Glutamatergic neuron (in vitro differentiated cells): ENCODE results near the gene FGR. TPM values are rescaled to one million over a fixed set of nuclear protein-coding genes. Genes with fewer than 3 reads are reported as not detected.

ENCODE experiments used
- DNase-seq: peaks from one replicate; pipeline ENCODE4 v3.0.0; 2022
- H3K27ac Mint-ChIP-seq: one replicate; pipeline ENCODE4 v1.8.0; 2020; ENCODE audit warnings: mild to moderate bottlenecking, mixed read lengths, inconsistent platforms; ENCODE audit not compliant: unreplicated experiment
- H3K27me3 Mint-ChIP-seq: one replicate; pipeline ENCODE4 v1.8.0; 2020; ENCODE audit warnings: mild to moderate bottlenecking, moderate library complexity, mixed read lengths, inconsistent platforms; ENCODE audit not compliant: unreplicated experiment
- H3K36me3 Mint-ChIP-seq: one replicate; pipeline ENCODE4 v1.8.0; 2020; ENCODE audit warnings: mild to moderate bottlenecking, mixed read lengths, inconsistent platforms; ENCODE audit not compliant: unreplicated experiment
- H3K4me1 Mint-ChIP-seq: one replicate; pipeline ENCODE4 v1.8.0; 2020; ENCODE audit warnings: mild to moderate bottlenecking, low read depth, mixed read lengths, inconsistent platforms; ENCODE audit not compliant: unreplicated experiment
- H3K4me3 Mint-ChIP-seq: one replicate; pipeline ENCODE4 v1.8.0; 2020; ENCODE audit warnings: mild to moderate bottlenecking, mixed read lengths, inconsistent platforms; ENCODE audit not compliant: unreplicated experiment
- H3K9me3 Mint-ChIP-seq: one replicate; pipeline ENCODE4 v1.8.0; 2020; ENCODE audit warnings: mild to moderate bottlenecking, moderate library complexity, mixed read lengths, inconsistent platforms; ENCODE audit not compliant: unreplicated experiment
- CTCF ChIP-seq: fragments of 200-600 bp; sonication (generic); IDR thresholded peaks from one replicate; pipeline ENCODE4 v1.5.0; 2021; ENCODE audit not compliant: partially characterized antibody, unreplicated experiment
- total RNA-seq: library from RNA; stranded (reverse); fragmentation: NEBNext Ultra II Directional; extraction: Animal tissue kit (Norgen Biotek cat#: 25700); gene quantifications from one replicate; pipeline ENCODE4 v1.2.1, GENCODE V29; 2021; ENCODE audit not compliant: unreplicated experiment

The FGR gene
- total RNA-seq, 1 donor from 2014 or later, result not detected

- peak overlapping the region; percentile 55 for H3K4me3 Mint-ChIP-seq
Measured at GRCh38 chr1:27655151-27655937, 20.4 kb upstream of the FGR start.

GRCh38 chr1:27652111-27652864 lies 17.3 kb upstream of the FGR start:
- no peaks in the 10 kb centered on the region for H3K27me3 Mint-ChIP-seq
- no peak for DNase-seq
- no peak overlapping the region for H3K27ac Mint-ChIP-seq
- peaks cover 2% of the 10 kb centered on the region for H3K9me3 Mint-ChIP-seq
- no peaks in the 10 kb centered on the region for H3K36me3 Mint-ChIP-seq
- H3K4me3 Mint-ChIP-seq, result no peak overlapping the region
- no peak for TF ChIP-seq CTCF
- H3K4me1 Mint-ChIP-seq, result peaks cover 10% of the 10 kb centered on the region

More at GRCh38 chr1:27655151-27655937, 20.4 kb upstream of the FGR start:
- Mint-ChIP-seq H3K27me3 (peaks cover 4% of the 10 kb centered on the region), H3K4me1 (peaks cover 13% of the 10 kb centered on the region), H3K9me3 (peaks cover 5% of the 10 kb centered on the region), H3K36me3 (peaks cover 3% of the 10 kb centered on the region), H3K27ac (peak overlapping the region; percentile 62)
- peak; percentile 54 for DNase-seq
- TF ChIP-seq CTCF, result no peak

DNA sequence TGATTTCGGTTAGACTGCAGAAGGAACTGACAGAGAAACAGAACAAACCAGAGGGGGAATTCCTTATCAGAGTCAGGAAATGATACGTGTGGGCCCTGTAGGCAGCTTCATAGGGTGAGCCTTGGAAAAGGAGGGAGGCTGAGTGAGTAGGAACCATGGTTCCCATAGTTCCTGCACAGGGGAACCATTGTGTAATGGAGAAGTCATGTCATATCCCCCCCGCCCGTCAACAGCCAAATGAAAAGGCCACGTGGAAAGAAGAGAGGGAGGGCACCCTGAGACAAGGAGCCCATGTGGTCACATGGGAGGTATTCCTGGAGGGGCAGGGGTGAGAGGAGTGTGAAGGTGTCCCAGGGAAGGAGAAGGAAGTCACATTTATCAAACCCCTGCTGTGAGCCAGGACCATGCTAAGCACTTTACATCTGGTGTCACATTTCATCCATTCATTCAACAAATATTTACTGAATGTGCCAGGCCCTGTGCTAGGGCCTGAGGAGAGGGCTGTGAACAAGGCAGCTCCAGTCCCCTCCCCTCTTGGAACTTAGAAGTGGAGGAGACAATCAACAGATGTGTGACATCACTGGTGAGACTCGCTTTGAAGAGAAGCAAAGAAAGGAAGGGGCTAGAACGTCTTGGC lies 15.7 kb upstream of the FGR start:
- no peak for TF ChIP-seq CTCF
- no peaks in the 10 kb centered on the region for H3K36me3 Mint-ChIP-seq
- no peak for DNase-seq
- H3K9me3 Mint-ChIP-seq, result peaks cover 2% of the 10 kb centered on the region
- no peaks in the 10 kb centered on the region for H3K27me3 Mint-ChIP-seq
- H3K27ac Mint-ChIP-seq, result no peak overlapping the region
- no peak overlapping the region for H3K4me3 Mint-ChIP-seq
- H3K4me1 Mint-ChIP-seq, result peaks cover 9% of the 10 kb centered on the region

DNA sequence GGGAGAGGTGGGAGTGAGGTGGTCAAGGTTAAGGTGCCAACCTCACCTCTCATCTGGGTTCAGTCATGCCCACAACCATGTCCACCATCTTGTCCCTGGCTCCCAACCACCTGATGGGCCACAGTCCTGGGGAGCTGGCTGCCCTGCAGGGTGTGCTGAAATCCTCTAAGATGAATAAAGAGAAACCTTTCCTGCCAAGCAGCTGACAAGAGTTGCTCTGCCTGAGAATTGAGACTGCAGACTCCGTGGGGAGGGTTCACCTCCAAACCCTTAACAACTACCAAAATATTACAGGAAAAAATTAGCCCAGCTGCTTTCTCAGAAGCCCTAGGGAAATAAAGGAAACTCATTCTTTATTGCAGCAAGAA lies 15.2 kb upstream of the FGR start:
- Mint-ChIP-seq H3K4me1 (peaks cover 4% of the 10 kb centered on the region), H3K4me3 (no peak overlapping the region), H3K36me3 (no peaks in the 10 kb centered on the region), H3K27ac (no peak overlapping the region), H3K27me3 (no peaks in the 10 kb centered on the region), H3K9me3 (peaks cover 2% of the 10 kb centered on the region)
- TF ChIP-seq CTCF, result no peak
- DNase-seq, result no peak
